GM10266 (cell line): ENCODE results near the gene ATIC.
"Not testable (repeated sequence)": the region's sequence is repeated elsewhere in the genome, so short reads cannot be mapped to it uniquely, and the experiment has no call there.

Experiments
- DNase-seq: peaks from one replicate; pipeline ENCODE4 v3.0.0; 2012; ENCODE audit errors: extremely low spot score
- TF ChIP-seq, protein P1 (sequence below): IDR thresholded peaks from 2 replicates; pipeline ENCODE4 v1.5.1; 2012; ENCODE audit warnings: mild to moderate bottlenecking, low read depth; ENCODE audit not compliant: control insufficient read depth, insufficient read depth; ENCODE audit errors: missing control alignments

Gene ATIC

DNA sequence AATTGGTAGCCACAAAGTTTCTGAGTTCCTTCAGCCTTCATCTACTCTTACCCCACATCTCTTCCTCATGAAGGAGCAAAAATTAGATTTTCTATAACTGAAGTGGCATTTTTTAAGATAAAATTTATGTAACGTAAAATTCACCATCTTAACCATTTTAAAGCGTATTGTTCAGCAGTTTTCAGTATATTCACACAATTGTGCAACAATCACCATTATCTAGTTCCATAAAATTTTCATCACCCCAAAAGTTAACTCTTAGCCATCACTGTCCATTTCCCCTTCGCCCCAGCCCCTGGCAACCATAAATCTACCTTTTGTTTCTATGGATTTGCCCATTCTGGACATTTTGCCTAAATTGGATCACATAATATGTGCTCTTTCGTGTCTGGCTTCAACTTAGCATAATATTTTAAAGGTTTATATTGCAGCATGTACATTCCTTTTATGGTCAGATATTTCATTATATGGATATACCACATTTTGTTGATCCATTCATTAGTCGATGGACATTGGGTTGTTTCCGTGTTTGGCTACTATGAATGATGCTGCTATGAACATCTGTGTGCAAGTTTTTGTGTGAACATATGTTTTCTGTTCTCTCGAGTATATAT, 44.6 kb downstream of the ATIC start:
- TF ChIP-seq, protein P1, sequence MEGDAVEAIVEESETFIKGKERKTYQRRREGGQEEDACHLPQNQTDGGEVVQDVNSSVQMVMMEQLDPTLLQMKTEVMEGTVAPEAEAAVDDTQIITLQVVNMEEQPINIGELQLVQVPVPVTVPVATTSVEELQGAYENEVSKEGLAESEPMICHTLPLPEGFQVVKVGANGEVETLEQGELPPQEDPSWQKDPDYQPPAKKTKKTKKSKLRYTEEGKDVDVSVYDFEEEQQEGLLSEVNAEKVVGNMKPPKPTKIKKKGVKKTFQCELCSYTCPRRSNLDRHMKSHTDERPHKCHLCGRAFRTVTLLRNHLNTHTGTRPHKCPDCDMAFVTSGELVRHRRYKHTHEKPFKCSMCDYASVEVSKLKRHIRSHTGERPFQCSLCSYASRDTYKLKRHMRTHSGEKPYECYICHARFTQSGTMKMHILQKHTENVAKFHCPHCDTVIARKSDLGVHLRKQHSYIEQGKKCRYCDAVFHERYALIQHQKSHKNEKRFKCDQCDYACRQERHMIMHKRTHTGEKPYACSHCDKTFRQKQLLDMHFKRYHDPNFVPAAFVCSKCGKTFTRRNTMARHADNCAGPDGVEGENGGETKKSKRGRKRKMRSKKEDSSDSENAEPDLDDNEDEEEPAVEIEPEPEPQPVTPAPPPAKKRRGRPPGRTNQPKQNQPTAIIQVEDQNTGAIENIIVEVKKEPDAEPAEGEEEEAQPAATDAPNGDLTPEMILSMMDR = no peak
- no peak for DNase-seq

GRCh38 chr2:215356948-215357461, 45.1 kb downstream of the ATIC start:
- no peak for DNase-seq
- TF ChIP-seq, protein P1 = no peak

GRCh38 chr2:215357660-215358059, 45.8 kb downstream of the ATIC start:
- TF ChIP-seq, protein P1 = no peak
- DNase-seq = no peak

- DNase-seq = no peak
- TF ChIP-seq, protein P1 = no peak
Observed at GRCh38 chr2:215358312-215358845, 46.5 kb downstream of the ATIC start.

- DNase-seq = no peak
- TF ChIP-seq, protein P1 = no peak
Observed at GRCh38 chr2:215358891-215359575, 47.2 kb downstream of the ATIC start.

DNA sequence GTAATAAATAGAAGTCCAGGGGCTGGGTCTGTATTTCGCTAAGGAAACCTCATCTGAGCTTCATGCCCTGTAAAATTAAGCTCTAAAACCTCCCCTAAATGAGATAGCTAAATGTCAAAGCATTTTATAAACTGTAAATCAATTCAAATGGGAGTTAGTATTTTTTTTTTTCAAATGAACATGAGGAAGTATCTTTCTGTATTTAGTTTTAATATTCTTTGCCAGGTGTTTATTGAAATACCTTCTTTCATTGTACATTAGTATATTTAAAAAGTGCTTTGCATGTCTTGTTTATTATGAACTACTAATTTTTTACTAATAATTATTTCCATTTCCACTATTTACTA, 47.7 kb downstream of the ATIC start:
- TF ChIP-seq, protein P1 = no peak
- DNase-seq = no peak

DNA sequence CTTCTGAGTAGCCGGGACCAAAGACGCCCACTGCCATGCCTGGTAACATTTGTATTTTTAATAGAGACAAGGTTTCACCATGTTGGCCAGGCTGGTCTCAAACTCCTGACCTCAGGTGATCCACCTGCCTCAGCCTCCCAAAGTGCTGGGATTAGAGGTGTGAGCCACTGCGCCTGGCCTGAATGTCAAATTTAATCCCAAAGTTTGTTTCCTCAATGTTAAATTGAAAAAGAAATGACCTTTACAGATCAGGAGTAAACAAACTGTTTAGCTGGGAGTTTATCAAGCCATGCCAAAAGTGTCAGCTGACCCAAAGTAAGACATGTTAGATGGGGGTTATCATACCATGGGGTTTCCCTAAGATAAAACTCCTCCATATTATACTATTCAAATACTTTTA, 48.2 kb downstream of the ATIC start:
- DNase-seq = not testable (repeated sequence)
